HEK293 (cell line): ENCODE data around the gene FANCF.

Source experiments
- KLF10 ChIP-seq: fragments of 450-650 bp; IDR thresholded peaks from 2 replicates; pipeline ENCODE4 v1.5.1; 2018; ENCODE audit warnings: missing biosample characterization, mild to moderate bottlenecking, missing genetic modification characterization
- ZNF26 ChIP-seq: fragments of 450-650 bp; formaldehyde crosslinking; IDR thresholded peaks from 2 replicates; pipeline ENCODE4 v1.5.1; 2016; ENCODE audit warnings: missing biosample characterization, missing genetic modification characterization
- ZNF302 ChIP-seq: fragments of 450-650 bp; formaldehyde crosslinking; IDR thresholded peaks from 2 replicates; pipeline ENCODE4 v1.5.1; 2016; ENCODE audit warnings: missing biosample characterization, missing genetic modification characterization, low read depth
- ZNF707 ChIP-seq: fragments of 450-650 bp; formaldehyde crosslinking; IDR thresholded peaks from 2 replicates; pipeline ENCODE4 v1.5.1; 2016; ENCODE audit warnings: missing biosample characterization, missing genetic modification characterization

GRCh38 chr11:22635689-22636088 is 10.1 kb upstream of the FANCF start:
- no peak for TF ChIP-seq ZNF707 (tag by site-specific recombination)
- no peak for TF ChIP-seq ZNF26 (tag by site-specific recombination)
- no peak for TF ChIP-seq ZNF302 (tag by site-specific recombination)
- TF ChIP-seq KLF10, result no peak
